Mammary epithelial cell (primary cell): ENCODE results near the gene STK33.

Experiments
- CTCF ChIP-seq, 2 donors: IDR thresholded peaks in 1 of 2; conservative IDR thresholded peaks in 1 of 2; 2 replicates each; pipeline ENCODE4 v1.5.1; 2011 to 2012; ENCODE audit warnings: inconsistent platforms in 2 of 2, low read length in 2 of 2, mild to moderate bottlenecking in 2 of 2, control low read depth in 1 of 2, low read depth in 1 of 2; ENCODE audit not compliant: insufficient read depth in 1 of 2; ENCODE audit errors: extremely low read depth in 1 of 2
- EZH2 ChIP-seq: IDR thresholded peaks from 2 replicates; pipeline ENCODE4 v1.6.1; 2012; ENCODE audit warnings: low read length, inconsistent platforms, borderline replicate concordance

- TF ChIP-seq CTCF (conservative IDR thresholded peaks at IDR 0.05 in 1 of 2, IDR thresholded peaks at IDR 0.05 in 1 of 2; ENCODE audit: extremely low read depth in 1 of 2, insufficient read depth in 1 of 2, low read depth in 1 of 2, low read length in 2 of 2) (no peak), EZH2 (no peak)
Observed at GRCh38 chr11:8531312-8531711, 62.7 kb downstream of the STK33 start.
